ENCODE measurements around the gene KRTAP10-9.

The KRTAP10-9 gene

DNA sequence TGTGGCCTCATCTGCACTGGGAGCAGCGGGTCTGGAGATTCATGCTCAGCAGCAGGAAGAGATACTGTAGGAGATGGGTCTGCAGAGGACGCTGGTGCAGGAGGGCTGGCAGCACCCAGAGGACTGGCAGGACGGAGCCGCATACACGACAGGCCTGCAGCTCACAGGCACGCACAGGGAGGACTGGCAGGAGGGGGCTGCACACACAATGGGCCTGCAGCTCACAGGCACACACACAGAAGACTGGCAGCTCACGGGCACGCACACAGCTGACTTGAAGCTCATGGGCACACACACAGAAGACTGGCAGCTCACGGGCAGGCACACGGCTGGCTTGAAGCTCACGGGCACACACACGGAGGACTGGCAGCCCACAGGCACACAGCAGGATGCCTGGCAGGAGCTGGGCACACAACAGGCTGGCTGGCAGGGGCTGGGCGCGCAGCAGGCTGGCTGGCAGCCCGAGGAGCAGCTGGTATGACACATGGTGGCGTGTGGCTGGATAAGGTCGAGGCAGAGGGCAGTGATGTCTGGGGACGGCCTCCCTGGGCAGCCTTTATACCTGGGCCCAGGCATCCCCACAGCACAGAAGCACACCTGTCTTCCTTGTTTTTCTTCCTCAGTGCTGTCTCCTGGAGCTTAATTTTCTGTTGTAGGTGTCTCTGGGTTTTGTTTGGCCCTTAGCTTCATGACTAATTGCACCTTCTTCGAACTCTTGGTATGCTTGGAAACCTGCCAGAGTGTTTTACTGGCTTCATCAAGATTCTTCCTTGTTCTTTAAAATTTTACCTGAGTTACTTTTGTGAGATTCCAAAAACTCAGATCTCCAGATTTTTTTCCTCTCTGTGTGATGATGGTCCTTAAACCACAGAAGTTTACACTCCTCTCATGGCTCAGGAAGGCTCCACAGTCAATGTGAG is 39.8 kb downstream of the KRTAP10-9 start, which contains the start of gene KRTAP12-2:
Gene KRTAP12-2 (minus strand): TSS at position 527 of the 920 bp plus-strand sequence. CDS start 41 bp downstream, at position 486.
- no peak for DNase-seq

DNA sequence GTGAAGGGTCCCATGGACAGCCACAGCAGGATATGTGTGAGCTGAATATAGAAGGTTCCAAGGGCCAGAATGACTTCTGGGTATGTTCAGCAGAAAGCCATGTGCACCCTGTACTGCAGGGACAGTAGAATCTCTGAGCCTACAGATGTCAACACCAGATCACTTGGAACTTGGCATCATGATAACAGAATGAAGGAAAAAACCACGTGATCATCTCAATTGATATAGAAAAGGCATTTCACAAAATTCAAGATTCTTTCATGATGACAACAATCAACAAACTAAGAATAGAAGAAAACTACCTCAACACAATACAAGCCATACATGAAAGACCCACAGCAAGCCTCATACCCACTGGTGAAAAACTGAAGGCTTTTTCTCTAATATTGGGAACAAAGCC is 40.7 kb downstream of the KRTAP10-9 start:
- no peak for DNase-seq

DNA sequence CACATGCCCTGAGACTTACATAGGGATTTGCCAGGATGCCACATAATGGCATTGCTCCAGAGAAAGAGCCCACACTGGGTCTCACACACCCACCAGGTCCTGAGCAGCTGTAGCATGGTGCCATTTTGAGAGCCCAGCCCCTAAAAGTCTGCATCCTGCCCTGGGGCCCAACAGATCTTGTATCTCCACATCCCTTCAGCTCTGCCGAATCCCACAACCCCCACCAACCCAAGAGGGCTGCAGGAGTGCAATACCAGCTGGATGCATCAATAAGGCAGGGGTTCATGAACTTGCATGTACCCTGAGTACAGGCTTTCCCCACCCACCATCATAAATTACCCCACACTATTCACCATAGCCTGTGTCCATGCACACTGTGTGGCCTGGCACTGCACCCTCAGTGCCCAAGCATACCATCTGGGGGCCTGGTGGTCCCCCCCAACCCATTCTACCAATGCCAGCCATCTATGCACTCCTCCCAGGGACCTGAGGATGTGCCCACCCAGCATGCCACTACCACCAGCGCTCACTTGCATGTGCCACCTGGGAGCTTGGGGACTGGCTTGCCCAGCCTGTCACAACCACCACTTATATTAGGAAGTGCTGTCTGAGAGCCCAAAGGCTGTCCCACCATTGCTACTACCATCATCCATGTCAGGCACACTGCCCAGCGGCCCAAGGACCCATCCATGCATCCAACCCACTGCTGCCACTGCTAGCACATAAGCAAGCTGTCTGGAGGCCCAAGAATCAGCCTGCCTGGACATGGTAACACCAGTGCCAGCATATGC is 43.9 kb downstream of the KRTAP10-9 start:
- no peak for DNase-seq

DNA sequence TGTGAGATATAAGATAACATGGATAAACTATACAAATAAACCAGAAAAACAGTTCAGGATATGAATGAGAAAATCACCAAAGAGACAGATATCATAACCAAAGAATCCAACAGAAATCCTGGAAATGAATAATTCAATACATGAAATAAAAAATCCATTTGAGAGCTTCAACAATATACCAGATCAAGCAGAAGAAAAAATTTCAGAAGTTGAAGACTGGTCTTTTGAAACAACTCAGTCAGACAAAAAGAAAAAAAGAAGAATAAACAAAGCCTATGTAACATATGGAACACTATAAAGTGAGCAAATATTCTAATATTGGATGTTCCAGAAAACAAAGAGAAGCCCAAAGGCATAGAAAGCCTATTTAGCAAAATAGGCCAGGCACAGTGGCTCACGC is 45.0 kb downstream of the KRTAP10-9 start:
- no peak for DNase-seq

DNA sequence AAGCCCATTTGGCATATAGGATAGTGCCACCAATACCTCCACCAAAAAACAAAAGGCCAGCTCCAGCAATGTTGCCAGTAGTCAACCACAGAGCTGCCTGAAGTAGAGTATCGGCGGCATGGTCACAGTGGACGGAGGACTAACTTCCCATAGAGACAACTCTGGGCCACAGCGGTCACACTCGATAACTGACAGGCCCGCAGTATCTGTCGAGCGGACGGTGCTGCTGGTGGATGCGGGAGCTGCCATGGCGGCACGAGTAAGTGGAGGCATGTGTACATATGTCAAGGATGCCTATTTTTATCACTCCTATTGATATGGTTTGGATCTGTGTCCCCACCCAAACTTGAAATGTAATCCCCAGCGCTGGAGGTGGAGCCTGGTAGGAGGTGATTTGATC is 51.0 kb downstream of the KRTAP10-9 start:
- no peak for DNase-seq
